Measurements from ENCODE around the gene RERG. TPM values are rescaled to one million over a fixed set of nuclear protein-coding genes. Genes with fewer than 3 reads are reported as not detected.

Gene RERG
- polyA plus RNA-seq, 1 experiment: not detected

- no peak overlapping the region for H3K4me3 ChIP-seq (ENCODE audit: low read depth, low read length)
- no peak for DNase-seq (ENCODE audit: low read depth)
- no peak for TF ChIP-seq CTCF (IDR thresholded peaks at IDR 0.05; ENCODE audit: insufficient read depth, low read depth, low read length)
- ChIA-PET CTCF (no interaction called here), POLR2A (no interaction called here)
- H3K27me3 ChIP-seq (ENCODE audit: control insufficient read depth, insufficient read depth, low read length): no peaks in the 10 kb centered on the region
- H3K36me3 ChIP-seq (ENCODE audit: control insufficient read depth, insufficient read depth, low read length): no peaks in the 10 kb centered on the region
Observed at GRCh38 chr12:15163030-15163976, 57.9 kb downstream of the RERG start.

- no peak for TF ChIP-seq CTCF (IDR thresholded peaks at IDR 0.05; ENCODE audit: insufficient read depth, low read depth, low read length)
- H3K36me3 ChIP-seq (ENCODE audit: control insufficient read depth, insufficient read depth, low read length): no peaks in the 10 kb centered on the region
- H3K27me3 ChIP-seq (ENCODE audit: control insufficient read depth, insufficient read depth, low read length): no peaks in the 10 kb centered on the region
- CTCF ChIA-PET: no interaction called here
- POLR2A ChIA-PET: no interaction called here
- DNase-seq (ENCODE audit: low read depth): no peak
- no peak overlapping the region for H3K4me3 ChIP-seq (ENCODE audit: low read depth, low read length)
Observed at GRCh38 chr12:15158083-15158482, 63.1 kb downstream of the RERG start.

- CTCF ChIA-PET: no interaction called here
- no peak overlapping the region for H3K4me3 ChIP-seq (ENCODE audit: low read depth, low read length)
- no peak for DNase-seq (ENCODE audit: low read depth)
- H3K27me3 ChIP-seq (ENCODE audit: control insufficient read depth, insufficient read depth, low read length): no peaks in the 10 kb centered on the region
- POLR2A ChIA-PET: no interaction called here
- no peaks in the 10 kb centered on the region for H3K36me3 ChIP-seq (ENCODE audit: control insufficient read depth, insufficient read depth, low read length)
- TF ChIP-seq CTCF (IDR thresholded peaks at IDR 0.05; ENCODE audit: insufficient read depth, low read depth, low read length): no peak
Observed at GRCh38 chr12:15157269-15157671, 63.9 kb downstream of the RERG start.

GRCh38 chr12:15155271-15155670 is 65.9 kb downstream of the RERG start:
- no peaks in the 10 kb centered on the region for H3K27me3 ChIP-seq (ENCODE audit: control insufficient read depth, insufficient read depth, low read length)
- H3K4me3 ChIP-seq (ENCODE audit: low read depth, low read length): no peak overlapping the region
- H3K36me3 ChIP-seq (ENCODE audit: control insufficient read depth, insufficient read depth, low read length): no peaks in the 10 kb centered on the region
- DNase-seq (ENCODE audit: low read depth): no peak
- ChIA-PET CTCF (interaction anchor here (1.4 kb wide), 1 partner anchor 66 kb away, joined by 6 read pairs; the partner anchor contains the start of gene RERG), POLR2A (no interaction called here)
- no peak for TF ChIP-seq CTCF (IDR thresholded peaks at IDR 0.05; ENCODE audit: insufficient read depth, low read depth, low read length)

- Histone ChIP-seq H3K36me3 (ENCODE audit: control insufficient read depth, insufficient read depth, low read length) (no peaks in the 10 kb centered on the region), H3K27me3 (ENCODE audit: control insufficient read depth, insufficient read depth, low read length) (no peaks in the 10 kb centered on the region), H3K4me3 (ENCODE audit: low read depth, low read length) (no peak overlapping the region)
- POLR2A ChIA-PET: no interaction called here
- DNase-seq (ENCODE audit: low read depth): no peak
- TF ChIP-seq CTCF (IDR thresholded peaks at IDR 0.05; ENCODE audit: insufficient read depth, low read depth, low read length): no peak
- CTCF ChIA-PET: interaction anchor here (2.6 kb wide), 1 partner anchor 67 kb away, joined by 16 read pairs; the partner anchor contains the start of gene RERG
Observed at GRCh38 chr12:15154103-15154502, 67.1 kb downstream of the RERG start.
